T-helper 1 cell treated with Interleukin-12 subunit alpha and Interleukin-12 subunit beta and Interleukin-4 antibody, amounts not matched to agents 30 ng/mL and 1 ng/mL, for 36 hours (primary cell): ENCODE results near the gene NDUFA1. TPM values are rescaled to one million over a fixed set of nuclear protein-coding genes. Genes with fewer than 3 reads are reported as not detected.
"Not testable (repeated sequence)": the region's sequence is repeated elsewhere in the genome, so short reads cannot be mapped to it uniquely, and the experiment has no call there.

Experiments used
- intact Hi-C: fragments of 100-400 bp; cut with micrococcal nuclease; formaldehyde crosslinking; loops from one replicate; pipeline ENCODE4 v1.15.1; 2024
- total RNA-seq: library from RNA; stranded (reverse); gene quantifications from 2 replicates; pipeline ENCODE4 v1.2.3, GENCODE V29; 2022

Gene NDUFA1
- 91.4 and 96.2 TPM in 2 replicates for total RNA-seq

- intact Hi-C loops = loop anchor here (1.0 to 5.0 kb wide), 15 partner anchors 9 to 1524 kb away; partner anchors contain the start of genes NKAP, NKRF, PGRMC1 and RPL39
Observed at GRCh38 chrX:119871599-119872395, at the start of gene NDUFA1, which contains the start of gene RNF113A. NDUFA1 (plus strand) TSS chrX:119871832; CDS start chrX:119871912, 80 bp downstream. RNF113A (minus strand) TSS chrX:119871733; CDS start chrX:119871613, 120 bp downstream.

DNA sequence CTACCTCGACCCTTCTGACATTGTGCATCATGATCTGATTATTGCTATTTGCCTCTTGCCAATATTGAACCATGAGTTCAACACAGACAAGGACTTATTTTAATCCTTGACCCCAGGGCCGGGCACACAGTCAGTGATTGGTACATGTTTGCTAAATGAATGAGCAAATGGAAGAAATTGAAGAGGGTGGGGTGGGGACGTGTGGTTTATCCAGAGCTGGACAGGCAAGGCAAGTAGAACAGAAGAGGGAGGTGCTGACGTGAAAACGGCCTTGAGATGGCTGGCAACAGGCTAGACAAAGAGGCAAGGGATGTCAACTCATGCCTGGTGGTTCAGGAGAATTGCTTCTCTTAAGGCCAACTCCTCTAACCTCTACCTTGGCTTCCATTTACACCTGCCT, 47.4 kb upstream of the NDUFA1 start:
- intact Hi-C loops = not testable (repeated sequence)

GRCh38 chrX:119826399-119826959, 45.2 kb upstream of the NDUFA1 start:
- intact Hi-C loops = no loop called here

DNA sequence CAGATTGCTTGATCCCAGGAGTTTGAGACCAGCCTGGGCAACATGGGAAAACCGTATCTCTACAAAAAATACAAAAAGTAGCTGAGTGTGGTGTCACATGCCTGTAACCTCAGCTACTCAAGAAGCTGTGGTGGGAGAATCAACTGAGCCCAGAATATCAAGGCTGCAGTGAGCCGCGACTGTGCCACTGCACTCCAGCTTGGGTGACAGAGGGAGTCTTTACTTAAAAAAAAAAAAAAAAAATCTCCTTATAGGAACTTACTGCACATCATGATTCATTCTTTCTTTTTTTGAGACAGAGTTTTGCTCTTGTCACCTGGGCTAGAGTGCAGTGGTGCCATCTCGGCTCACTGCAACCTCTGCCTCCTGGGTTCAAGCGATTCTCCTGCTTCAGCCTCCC, 43.2 kb upstream of the NDUFA1 start:
- intact Hi-C loops = no loop called here

GRCh38 chrX:119833905-119834304, 37.7 kb upstream of the NDUFA1 start:
- intact Hi-C loops = no loop called here

DNA sequence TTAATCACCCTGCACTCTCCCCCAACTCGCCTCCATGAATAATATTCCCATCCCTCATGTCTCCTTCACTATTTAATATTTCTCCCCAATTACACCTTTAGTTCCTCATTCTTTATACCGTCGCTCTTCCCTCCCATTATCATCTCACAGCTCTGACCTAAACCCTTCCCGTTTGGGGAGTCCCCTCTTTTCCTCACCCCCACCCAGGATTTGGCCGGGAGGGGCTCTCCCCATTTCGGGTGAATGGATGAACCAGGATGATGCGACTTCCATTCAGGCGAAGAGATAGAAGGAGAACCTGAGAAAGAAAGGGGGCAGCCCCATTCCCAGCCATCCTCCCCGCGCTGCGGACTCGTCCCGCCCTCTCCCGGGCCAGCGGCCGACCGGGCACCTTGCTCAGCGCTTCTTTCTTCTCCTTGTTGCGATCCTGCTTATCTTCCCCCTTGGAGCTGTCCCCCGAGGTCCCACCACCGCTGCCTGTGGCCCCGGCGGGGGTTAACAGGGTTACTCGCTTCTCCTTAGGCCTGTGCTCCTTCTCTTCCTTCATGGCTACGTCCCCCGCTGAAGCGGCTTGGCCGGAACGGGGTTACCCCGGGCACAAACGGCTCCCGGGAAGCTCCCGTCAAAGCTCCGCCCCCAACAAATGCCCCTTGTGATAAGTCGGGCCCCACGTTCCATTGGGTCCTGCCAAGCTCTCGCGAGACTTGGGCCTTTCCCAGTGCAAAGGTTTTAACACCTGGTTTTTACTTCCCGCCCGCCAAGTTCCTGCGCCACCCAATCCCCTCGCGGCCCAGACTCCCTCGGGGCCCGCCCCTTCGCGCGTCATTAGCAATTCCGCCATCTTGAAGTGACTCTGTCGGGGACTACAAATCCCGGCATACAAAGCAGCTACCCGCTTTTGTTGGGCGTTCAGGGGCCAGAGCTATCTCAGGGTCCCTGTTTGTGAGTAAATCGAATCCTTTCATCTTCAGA, 19.0 kb upstream of the NDUFA1 start, which contains the start of gene UPF3B:
Gene UPF3B, minus strand, starts transcription at position 582 of the 972 bp plus-strand sequence. Its CDS starts 35 bp downstream, at position 547.
- intact Hi-C loops = loop anchor here (1.0 to 2.0 kb wide), 9 partner anchors 19 to 384 kb away; partner anchors contain the start of genes NDUFA1, NKAP, NKRF and RNF113A

DNA sequence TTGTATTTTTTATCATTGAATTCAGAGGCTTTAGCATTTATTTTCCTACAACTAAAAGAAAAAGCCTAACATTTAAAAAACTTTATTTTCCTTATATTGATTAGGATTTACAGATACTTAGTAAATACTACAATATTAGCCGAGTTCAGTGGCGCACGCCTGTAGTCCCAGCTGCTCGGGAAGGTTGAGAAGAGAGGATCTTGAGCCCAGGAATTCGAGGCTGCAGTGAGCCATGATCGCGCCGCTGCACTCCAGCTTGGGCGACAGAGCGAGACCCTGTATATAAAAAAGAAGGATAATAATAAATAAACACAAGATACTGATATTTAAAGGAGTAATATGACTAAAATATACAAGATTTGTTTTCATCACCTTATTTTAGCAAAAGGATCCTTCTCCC, 18.2 kb upstream of the NDUFA1 start:
- intact Hi-C loops = loop anchor here (1.0 to 2.0 kb wide), 8 partner anchors 18 to 385 kb away; partner anchors contain the start of genes NDUFA1, NKAP, NKRF and RNF113A

- intact Hi-C loops = loop anchor here (1.0 to 5.0 kb wide), 14 partner anchors 16 to 1523 kb away; partner anchors contain the start of genes NKAP, NKRF, PGRMC1 and RPL39
Observed at GRCh38 chrX:119870626-119871131, 953 bp upstream of the NDUFA1 start.

DNA sequence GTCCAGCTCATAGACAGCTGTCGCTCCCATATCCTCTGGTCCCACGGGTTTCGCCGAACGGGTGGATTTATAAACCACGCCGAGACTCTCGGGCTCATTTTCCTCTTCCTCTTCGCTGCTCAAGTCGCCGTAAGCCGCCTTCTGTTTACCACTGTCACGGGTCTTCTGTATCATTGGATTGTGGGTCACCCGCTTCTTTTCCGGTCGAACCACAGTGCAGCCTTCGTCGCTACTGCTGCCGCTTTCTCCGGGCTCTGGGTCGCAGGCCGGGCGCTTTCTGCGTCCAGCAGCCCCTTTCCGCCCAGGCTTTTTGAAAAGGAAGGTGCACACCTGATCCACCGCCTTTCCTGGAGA, 410 bp upstream of the NDUFA1 start:
- intact Hi-C loops = loop anchor here (1.0 to 5.0 kb wide), 14 partner anchors 15 to 1524 kb away; partner anchors contain the start of genes NKAP, NKRF, PGRMC1 and RPL39

DNA sequence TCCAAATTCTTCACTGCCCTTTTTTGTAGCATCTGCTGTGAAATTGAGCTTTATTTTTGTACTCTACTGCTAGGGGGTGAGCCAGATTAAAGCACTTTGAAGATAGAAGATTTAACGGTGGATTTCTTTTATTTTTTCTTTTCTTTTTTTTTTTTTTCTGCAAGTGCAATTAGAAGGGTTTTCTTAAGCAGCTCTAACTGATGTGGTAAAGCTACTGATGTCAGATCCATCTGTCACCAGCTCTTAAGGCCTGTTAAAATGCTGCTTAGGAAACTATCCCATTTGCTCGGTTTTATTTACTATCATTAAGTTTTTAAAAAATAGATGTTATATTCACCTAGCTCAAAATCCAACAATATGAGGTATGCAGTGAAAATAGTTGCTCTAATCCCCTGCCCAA, 7.1 kb downstream of the NDUFA1 start:
- intact Hi-C loops = no loop called here

- intact Hi-C loops = loop anchor here (1.0 to 2.0 kb wide), 2 partner anchors 8 to 27 kb away; partner anchors contain the start of gene UPF3B
Observed at GRCh38 chrX:119880076-119880475, 8.4 kb downstream of the NDUFA1 start.

- intact Hi-C loops = loop anchor here (1.0 to 2.0 kb wide), 4 partner anchors 8 to 364 kb away; partner anchors contain the start of genes RPL39 and UPF3B
Observed at GRCh38 chrX:119880552-119881437, 9.2 kb downstream of the NDUFA1 start.

DNA sequence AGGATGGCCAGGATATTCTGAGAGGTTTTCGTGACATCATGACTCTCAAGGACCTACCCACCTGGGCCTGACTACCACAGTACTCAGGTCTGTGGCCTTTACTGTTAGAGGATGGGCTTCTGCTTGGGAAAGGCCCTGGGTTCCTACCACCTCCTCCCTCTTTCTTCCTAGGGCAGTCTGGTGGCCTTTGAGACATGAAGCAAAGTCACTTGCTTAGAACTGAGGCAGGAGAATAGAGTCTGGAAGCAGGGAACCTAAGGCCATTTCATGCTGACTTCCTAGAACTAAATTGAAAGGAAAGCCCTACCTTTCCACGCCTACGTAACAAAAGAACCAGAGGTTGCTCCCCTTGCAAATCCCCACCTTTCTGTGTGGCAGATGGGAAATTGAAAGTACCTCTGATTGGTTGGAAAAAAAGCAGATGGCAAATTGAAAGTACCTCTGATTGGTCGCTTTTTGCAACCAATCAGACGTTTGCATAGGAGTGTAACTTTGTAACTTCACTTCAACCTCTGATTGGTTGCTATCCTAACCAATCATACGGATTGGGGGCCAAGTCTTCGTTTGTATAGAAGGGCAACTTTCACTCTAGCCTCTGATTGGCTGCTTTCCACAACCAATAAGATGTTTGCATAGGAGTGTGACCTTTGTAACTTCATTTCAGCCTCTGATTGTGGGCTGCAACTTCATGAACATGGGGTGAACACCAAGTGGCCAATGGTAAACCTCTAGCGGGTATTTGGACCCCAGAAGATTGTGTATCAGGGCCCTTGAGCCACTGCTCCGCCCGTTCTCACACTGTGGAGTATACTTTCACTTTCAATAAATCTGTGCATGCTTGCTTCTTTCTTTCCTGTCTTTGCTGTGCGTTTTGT, 14.2 kb downstream of the NDUFA1 start:
- intact Hi-C loops = loop anchor here (1.0 kb wide), 3 partner anchors 14 to 369 kb away; partner anchors contain the start of genes NDUFA1, NKAP and RNF113A

DNA sequence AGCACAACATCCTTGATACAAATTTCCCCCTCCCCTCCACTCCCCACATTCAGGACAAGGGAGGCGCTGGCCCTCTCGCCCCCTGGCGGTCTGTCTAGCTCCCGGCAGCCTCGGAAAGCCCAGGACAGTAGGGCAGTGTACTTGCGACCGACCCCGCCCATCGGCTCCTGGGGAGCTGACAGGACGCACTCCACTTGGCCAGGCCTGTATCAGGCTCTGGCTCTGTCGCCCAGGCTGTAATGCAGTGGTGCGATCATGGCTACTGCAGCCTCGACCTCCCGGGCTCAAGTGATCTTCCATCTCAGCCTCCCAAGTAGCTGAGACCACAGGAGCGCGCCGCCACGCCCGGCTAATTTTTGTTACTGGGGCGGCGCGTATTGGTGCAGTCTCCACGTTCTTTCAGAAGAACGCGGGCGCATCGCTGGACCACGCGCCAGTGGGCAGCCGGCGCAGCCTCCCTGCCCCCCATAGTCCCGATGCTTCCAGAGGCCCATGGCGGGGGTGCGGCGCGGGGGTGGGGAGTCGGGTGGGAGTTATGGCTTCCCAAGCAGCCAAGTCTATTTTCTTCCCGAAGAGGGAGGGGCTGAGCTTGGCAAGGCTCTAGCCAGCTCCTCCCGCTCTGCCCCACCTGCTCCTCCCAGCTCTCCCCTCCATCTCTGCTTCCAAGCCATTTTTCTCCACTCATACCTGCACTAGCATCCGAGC, 16.2 kb downstream of the NDUFA1 start:
- intact Hi-C loops = no loop called here

DNA sequence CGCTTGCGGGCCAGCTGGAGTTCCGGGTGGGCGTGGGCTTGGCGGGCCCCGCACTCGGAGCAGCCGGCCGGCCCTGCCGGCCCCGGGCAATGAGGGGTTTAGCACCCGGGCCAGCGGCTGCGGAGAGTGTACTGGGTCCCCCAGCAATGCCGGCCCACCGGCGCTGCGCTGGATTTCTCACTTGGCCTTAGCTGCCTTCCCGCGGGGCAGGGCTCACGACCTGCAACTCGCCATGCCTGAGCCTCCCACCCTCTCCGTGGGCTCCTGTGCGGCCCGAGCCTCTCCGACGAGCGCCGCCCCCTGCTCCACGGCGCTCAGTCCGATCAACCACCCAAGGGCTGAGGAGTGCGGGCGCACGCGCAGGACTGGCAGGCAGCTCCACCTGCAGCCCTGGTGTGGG, 19.0 kb downstream of the NDUFA1 start:
- intact Hi-C loops = not testable (repeated sequence)

DNA sequence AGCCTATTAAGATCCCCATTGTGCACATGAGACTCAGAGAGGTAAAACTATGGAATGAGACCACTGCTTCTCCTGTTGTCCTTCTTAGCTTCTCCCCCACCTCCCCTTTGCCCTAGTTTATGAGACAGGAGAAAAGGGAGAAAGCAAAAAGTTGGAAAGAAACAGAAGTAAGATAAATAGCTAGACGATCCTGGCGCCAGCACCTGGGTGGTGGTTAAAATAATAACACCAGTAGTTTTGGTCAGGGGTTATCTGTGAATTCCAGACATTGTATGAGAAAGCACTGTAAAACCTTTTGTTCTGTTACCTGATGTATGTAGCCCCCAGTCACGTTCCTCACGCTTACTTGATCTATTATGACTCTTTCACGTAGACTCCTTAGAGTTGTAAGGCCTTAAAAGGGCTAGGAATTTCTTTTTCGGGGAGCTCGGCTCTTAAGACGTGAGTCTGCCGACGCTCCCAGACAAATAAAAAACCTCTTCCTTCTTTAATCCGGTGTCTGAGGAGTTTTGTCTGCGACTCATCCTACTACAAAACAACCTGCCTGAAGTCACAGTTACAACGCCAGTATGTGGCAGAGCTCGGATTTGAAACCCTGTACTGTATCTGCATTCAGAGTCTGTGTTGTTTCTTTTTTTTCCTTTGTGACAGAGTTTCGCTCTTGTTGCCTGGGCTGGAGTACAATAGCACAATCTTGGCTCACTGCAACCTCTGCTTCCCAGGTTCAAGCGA, 20.5 kb downstream of the NDUFA1 start:
- intact Hi-C loops = not testable (repeated sequence)

DNA sequence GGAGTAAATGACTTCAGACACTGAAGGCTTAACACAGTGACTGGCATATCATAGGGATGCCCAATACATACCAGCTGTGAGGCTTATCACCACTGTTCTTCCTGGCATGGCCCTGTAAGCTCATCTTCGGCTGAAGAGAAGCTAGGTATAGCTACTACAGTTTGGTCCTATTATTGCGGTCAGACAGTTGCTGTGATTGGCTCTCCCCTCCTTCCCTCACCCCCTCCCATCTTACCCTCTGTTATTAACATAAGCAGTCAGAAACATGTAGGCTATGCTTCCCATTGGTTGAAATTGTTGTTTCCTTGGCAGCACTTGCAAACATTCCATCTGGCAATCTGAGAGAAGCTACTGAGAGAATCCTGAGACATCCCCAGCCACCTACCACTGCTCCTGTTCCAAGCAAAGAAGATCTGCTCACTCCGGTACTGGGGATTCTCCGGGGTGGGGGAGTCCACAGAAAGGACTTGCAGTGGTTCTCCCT, 24.3 kb downstream of the NDUFA1 start, which contains the start of gene AKAP14:
Gene AKAP14, plus strand, starts transcription at position 51 of the 484 bp plus-strand sequence. CDS start 7,331 bp downstream, outside the sequence.
- intact Hi-C loops = no loop called here
